ENCODE results near the gene ZDHHC24.

- TF ChIP-seq CTCF (IDR thresholded peaks at IDR 0.05) (no peak), POLR2A (IDR thresholded peaks at IDR 0.05) (no peak)
These were observed 12.0 kb upstream of the ZDHHC24 start for GRCh38 chr11:66557733-66558326.
